HUES48 (cell line): ENCODE data around the gene KCNG4.

Experiments used
- H3K27ac ChIP-seq: one replicate; pipeline ENCODE4 v1.7.0; 2013; ENCODE audit warnings: low read depth, low read length, inconsistent platforms
- H3K27me3 ChIP-seq: 2 replicates; pipeline ENCODE4 v1.6.1; 2013; ENCODE audit warnings: mild to moderate bottlenecking, low read length; ENCODE audit not compliant: control insufficient read depth, insufficient read depth
- H3K36me3 ChIP-seq: 2 replicates; pipeline ENCODE4 v1.6.1; 2013; ENCODE audit warnings: low read length; ENCODE audit not compliant: control insufficient read depth, insufficient read depth
- H3K4me1 ChIP-seq: 2 replicates; pipeline ENCODE4 v1.6.1; 2013; ENCODE audit warnings: mild to moderate bottlenecking, low read length; ENCODE audit not compliant: control insufficient read depth, insufficient read depth
- H3K4me3 ChIP-seq: 2 replicates; pipeline ENCODE4 v1.5.1; 2013; ENCODE audit warnings: mild to moderate bottlenecking, low read depth, low read length
- H3K9ac ChIP-seq: 2 replicates; pipeline ENCODE4 v1.6.1; 2013; ENCODE audit warnings: mild to moderate bottlenecking, low read depth, low read length, moderate library complexity
- H3K9me3 ChIP-seq: 2 replicates; pipeline ENCODE4 v1.6.1; 2013; ENCODE audit warnings: low read length; ENCODE audit not compliant: control insufficient read depth, insufficient read depth

KCNG4 gene

GRCh38 chr16:84262939-84263338, 23.1 kb upstream of the KCNG4 start:
- H3K36me3 ChIP-seq, result no peaks in the 10 kb centered on the region
- H3K9me3 ChIP-seq, result no peaks in the 10 kb centered on the region
- H3K27ac ChIP-seq, result no peak overlapping the region
- no peaks in the 10 kb centered on the region for H3K27me3 ChIP-seq
- no peak overlapping the region for H3K9ac ChIP-seq
- H3K4me1 ChIP-seq, result 0 out of 2 replicates have a peak, but pooled peaks cover 4% of the 10 kb centered on the region
- H3K4me3 ChIP-seq, result no peak overlapping the region

- Histone ChIP-seq H3K27me3 (no peaks in the 10 kb centered on the region), H3K9me3 (no peaks in the 10 kb centered on the region)
These were observed 22.2 kb upstream of the KCNG4 start for GRCh38 chr16:84262031-84262430.

GRCh38 chr16:84260766-84261554, 21.1 kb upstream of the KCNG4 start:
- Histone ChIP-seq H3K27ac (no peak overlapping the region), H3K9me3 (no peaks in the 10 kb centered on the region), H3K9ac (no peak overlapping the region), H3K27me3 (no peaks in the 10 kb centered on the region), H3K4me1 (no peaks in the 10 kb centered on the region), H3K36me3 (no peaks in the 10 kb centered on the region), H3K4me3 (no peak overlapping the region)

More at GRCh38 chr16:84262031-84262430, 22.2 kb upstream of the KCNG4 start:
- no peak overlapping the region for H3K9ac ChIP-seq
- H3K4me1 ChIP-seq, result 0 out of 2 replicates have a peak, but pooled peaks cover 4% of the 10 kb centered on the region
- no peaks in the 10 kb centered on the region for H3K36me3 ChIP-seq
- no peak overlapping the region for H3K4me3 ChIP-seq
- H3K27ac ChIP-seq, result no peak overlapping the region

GRCh38 chr16:84259691-84260090, 19.9 kb upstream of the KCNG4 start:
- Histone ChIP-seq H3K36me3 (no peaks in the 10 kb centered on the region), H3K9ac (no peak overlapping the region), H3K27ac (no peak overlapping the region), H3K9me3 (no peaks in the 10 kb centered on the region), H3K4me3 (no peak overlapping the region), H3K4me1 (no peaks in the 10 kb centered on the region), H3K27me3 (no peaks in the 10 kb centered on the region)

GRCh38 chr16:84258266-84258665, 18.5 kb upstream of the KCNG4 start:
- no peak overlapping the region for H3K9ac ChIP-seq
- no peaks in the 10 kb centered on the region for H3K36me3 ChIP-seq
- H3K27me3 ChIP-seq, result no peaks in the 10 kb centered on the region
- H3K9me3 ChIP-seq, result no peaks in the 10 kb centered on the region
- H3K27ac ChIP-seq, result no peak overlapping the region
- no peaks in the 10 kb centered on the region for H3K4me1 ChIP-seq
- no peak overlapping the region for H3K4me3 ChIP-seq

- no peak overlapping the region for H3K27ac ChIP-seq
- no peaks in the 10 kb centered on the region for H3K9me3 ChIP-seq
These were observed 15.4 kb upstream of the KCNG4 start for GRCh38 chr16:84255050-84255810.

GRCh38 chr16:84254062-84254461, 14.2 kb upstream of the KCNG4 start:
- Histone ChIP-seq H3K27me3 (no peaks in the 10 kb centered on the region; the same call in 1 of the 2 replicates), H3K4me1 (no peaks in the 10 kb centered on the region), H3K36me3 (no peaks in the 10 kb centered on the region), H3K4me3 (no peak overlapping the region), H3K9ac (no peak overlapping the region), H3K27ac (no peak overlapping the region), H3K9me3 (no peaks in the 10 kb centered on the region)

More at GRCh38 chr16:84255050-84255810, 15.4 kb upstream of the KCNG4 start:
- H3K36me3 ChIP-seq, result no peaks in the 10 kb centered on the region
- H3K27me3 ChIP-seq, result no peaks in the 10 kb centered on the region
- no peaks in the 10 kb centered on the region for H3K4me1 ChIP-seq
- no peak overlapping the region for H3K9ac ChIP-seq
- H3K4me3 ChIP-seq, result no peak overlapping the region

- Histone ChIP-seq H3K27me3 (no peaks in the 10 kb centered on the region; the same call in 1 of the 2 replicates), H3K4me3 (no peak overlapping the region), H3K27ac (no peak overlapping the region)
These were observed 13.4 kb upstream of the KCNG4 start for GRCh38 chr16:84253173-84253572.

GRCh38 chr16:84252184-84252583, 12.4 kb upstream of the KCNG4 start:
- H3K4me3 ChIP-seq, result no peak overlapping the region
- no peaks in the 10 kb centered on the region for H3K36me3 ChIP-seq
- H3K4me1 ChIP-seq, result no peaks in the 10 kb centered on the region
- no peaks in the 10 kb centered on the region; the same call in 1 of the 2 replicates for H3K27me3 ChIP-seq
- no peak overlapping the region for H3K27ac ChIP-seq
- no peaks in the 10 kb centered on the region for H3K9me3 ChIP-seq
- H3K9ac ChIP-seq, result no peak overlapping the region

More at GRCh38 chr16:84253173-84253572, 13.4 kb upstream of the KCNG4 start:
- Histone ChIP-seq H3K4me1 (no peaks in the 10 kb centered on the region), H3K36me3 (no peaks in the 10 kb centered on the region), H3K9me3 (no peaks in the 10 kb centered on the region), H3K9ac (no peak overlapping the region)

- Histone ChIP-seq H3K9me3 (no peaks in the 10 kb centered on the region), H3K4me3 (no peak overlapping the region), H3K36me3 (no peaks in the 10 kb centered on the region), H3K9ac (no peak overlapping the region), H3K27ac (no peak overlapping the region), H3K27me3 (no peaks in the 10 kb centered on the region; the same call in 1 of the 2 replicates), H3K4me1 (no peaks in the 10 kb centered on the region)
These were observed 8.0 kb upstream of the KCNG4 start for GRCh38 chr16:84247844-84248243.

GRCh38 chr16:84247331-84247730, 7.5 kb upstream of the KCNG4 start:
- H3K27me3 ChIP-seq, result no peaks in the 10 kb centered on the region; the same call in 1 of the 2 replicates
- no peaks in the 10 kb centered on the region for H3K4me1 ChIP-seq
- H3K4me3 ChIP-seq, result no peak overlapping the region
- no peak overlapping the region for H3K9ac ChIP-seq
- H3K27ac ChIP-seq, result no peak overlapping the region
- H3K9me3 ChIP-seq, result no peaks in the 10 kb centered on the region
- no peaks in the 10 kb centered on the region for H3K36me3 ChIP-seq
